GM12801 (cell line): Measurements from ENCODE around the gene GABBR2.

Source experiments
- CTCF ChIP-seq: IDR thresholded peaks from one replicate; pipeline ENCODE4 v1.5.1; 2011; ENCODE audit warnings: control low read depth; ENCODE audit not compliant: insufficient read length; ENCODE audit errors: extremely low read depth

GABBR2 gene

GRCh38 chr9:98379572-98379971 is 329.2 kb downstream of the GABBR2 start:
- no peak for TF ChIP-seq CTCF

- no peak for TF ChIP-seq CTCF
These were observed 329.9 kb downstream of the GABBR2 start for GRCh38 chr9:98378794-98379193.

GRCh38 chr9:98378206-98378780 is 330.4 kb downstream of the GABBR2 start:
- no peak for TF ChIP-seq CTCF

GRCh38 chr9:98375138-98375726 is 333.5 kb downstream of the GABBR2 start:
- TF ChIP-seq CTCF = no peak

GRCh38 chr9:98374385-98375051 is 334.2 kb downstream of the GABBR2 start:
- no peak for TF ChIP-seq CTCF

GRCh38 chr9:98373609-98374008 is 335.1 kb downstream of the GABBR2 start:
- TF ChIP-seq CTCF = no peak

- no peak for TF ChIP-seq CTCF
These were observed 336.5 kb downstream of the GABBR2 start for GRCh38 chr9:98372077-98372836.
